Midbrain (tissue), 1 donor: ENCODE results near the gene STIMATE.

Source experiments
- DNase-seq: peaks from one replicate; lab custom pipeline; 2025; lab: John Stamatoyannopoulos, UW

The STIMATE gene

DNA sequence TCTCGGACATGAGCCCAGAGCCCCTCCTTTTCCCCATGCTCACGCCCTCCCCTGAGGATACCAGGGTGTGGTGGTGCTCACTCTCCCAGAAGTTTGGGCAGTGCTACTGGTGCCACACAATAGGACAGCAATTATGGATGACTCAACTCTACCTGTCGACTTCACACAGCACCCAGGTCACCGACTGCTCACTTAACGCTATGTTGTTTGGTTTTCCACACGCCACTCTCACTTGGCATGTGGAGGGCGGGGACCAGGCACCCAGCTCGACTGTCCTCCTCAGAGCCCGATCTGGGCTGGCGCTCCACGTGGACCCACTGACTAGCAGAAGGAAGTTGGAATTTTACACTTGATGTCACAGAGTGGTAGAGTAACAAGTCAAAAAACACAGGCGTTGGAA is 30.9 kb downstream of the STIMATE start:
- no peak for DNase-seq

DNA sequence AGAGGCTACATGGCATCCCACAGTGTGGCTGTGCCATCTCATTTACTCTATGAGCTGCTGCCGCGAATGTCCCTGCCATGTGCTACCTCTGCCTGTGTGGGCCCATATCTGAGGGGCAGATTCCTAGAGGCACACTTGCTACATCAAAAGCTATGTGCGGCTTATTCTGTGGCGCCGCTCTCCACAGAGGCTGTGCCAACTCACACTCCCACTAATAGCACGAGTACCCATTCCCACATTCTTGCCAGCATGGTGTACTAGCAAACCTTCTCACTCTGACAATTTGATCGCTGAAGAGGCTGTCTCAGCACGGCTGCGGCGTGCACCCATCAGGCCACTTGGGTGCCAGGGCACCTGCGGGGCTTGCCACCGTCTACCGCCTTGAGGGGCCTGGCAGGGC is 31.4 kb downstream of the STIMATE start:
- no peak for DNase-seq

DNA sequence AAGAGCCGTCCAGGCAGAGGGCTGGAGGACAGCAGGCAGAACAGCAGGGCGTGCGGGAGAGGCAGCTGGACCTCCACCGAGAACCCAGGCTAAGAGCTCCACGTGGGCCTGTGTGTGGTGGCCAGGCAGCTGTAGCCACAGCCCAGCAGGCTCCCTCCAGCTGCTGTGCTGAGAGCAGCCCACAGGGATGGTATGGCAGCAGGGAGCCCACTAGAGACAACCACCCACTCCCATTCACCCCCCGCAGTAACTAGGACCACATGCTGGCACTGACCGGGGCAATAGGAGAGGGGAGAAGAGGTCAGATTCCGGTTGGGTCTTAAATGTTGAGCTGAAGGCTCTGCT is 37.0 kb downstream of the STIMATE start:
- no peak for DNase-seq

DNA sequence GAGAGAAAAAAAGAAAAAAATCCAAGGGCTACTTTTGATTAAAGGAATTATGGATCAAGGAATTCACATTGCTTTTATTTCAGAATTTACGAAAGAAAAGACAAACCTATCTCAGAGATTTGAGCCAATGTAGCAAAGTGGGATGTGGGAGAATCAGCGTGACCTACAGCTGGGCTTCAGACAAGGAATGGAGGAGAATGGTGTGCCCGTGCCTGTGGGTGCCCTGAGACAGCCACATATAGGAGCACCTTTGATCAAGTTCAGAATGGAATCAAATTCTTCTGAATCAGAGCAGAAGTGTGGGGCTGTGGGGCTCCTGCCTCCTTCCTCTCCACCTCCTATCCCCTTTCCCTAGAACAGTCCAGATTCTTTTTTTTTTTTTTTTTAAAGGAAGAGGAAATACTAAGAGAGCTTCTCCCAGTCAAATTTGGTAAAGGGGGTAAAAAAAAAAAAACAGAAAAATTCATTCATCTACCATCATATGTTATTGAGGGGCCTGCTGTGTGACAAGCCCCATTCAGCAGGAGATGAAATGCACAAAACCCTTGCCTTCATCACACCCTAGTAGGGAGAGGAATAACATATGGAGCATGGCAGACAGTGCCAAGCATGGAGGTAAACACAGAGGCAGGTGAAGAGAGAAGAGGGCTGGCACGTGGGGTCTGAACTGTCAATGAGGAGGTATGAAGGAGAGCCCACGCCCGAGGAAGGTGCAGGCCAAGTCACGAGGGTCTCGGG is 37.5 kb downstream of the STIMATE start:
- DNase-seq: no peak

DNA sequence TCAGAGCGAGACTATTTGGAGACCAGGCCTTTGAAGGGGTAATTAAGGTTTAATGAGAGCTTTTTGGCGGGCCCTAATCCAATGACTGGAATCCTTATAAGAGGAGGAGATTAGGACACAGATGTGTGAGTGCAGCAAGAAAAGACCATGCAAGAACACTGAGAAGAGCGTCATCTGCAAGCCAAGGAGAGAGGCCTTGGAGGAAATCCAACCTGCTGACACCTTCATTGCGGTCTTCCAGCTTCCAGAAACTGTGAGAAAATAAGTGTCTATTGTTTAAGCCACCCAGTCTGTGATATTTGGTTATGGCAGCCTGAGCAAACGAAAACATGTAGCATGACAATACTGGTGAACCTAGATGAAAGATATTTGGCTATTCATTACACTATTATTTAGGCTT is 39.5 kb downstream of the STIMATE start:
- no peak for DNase-seq

DNA sequence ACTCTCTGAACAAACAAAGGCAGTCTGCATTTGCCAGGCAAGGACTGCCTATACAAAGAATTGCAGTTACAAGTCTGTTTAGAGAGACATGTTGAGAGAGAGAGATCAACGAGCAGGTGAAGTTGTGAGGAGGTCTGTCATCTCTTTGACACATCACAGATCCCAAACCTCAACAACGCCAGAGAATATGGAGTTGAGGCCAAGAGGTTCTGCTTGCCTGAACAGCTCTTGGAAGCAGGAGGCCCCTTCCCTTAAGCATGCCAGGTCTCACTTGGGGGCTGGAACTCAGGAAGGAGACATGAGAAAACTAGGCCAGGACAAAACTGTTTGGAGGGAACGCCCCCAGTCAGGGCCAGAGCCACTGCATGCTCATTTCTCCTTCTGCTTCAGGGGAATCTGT is 40.2 kb downstream of the STIMATE start:
- DNase-seq: no peak

DNA sequence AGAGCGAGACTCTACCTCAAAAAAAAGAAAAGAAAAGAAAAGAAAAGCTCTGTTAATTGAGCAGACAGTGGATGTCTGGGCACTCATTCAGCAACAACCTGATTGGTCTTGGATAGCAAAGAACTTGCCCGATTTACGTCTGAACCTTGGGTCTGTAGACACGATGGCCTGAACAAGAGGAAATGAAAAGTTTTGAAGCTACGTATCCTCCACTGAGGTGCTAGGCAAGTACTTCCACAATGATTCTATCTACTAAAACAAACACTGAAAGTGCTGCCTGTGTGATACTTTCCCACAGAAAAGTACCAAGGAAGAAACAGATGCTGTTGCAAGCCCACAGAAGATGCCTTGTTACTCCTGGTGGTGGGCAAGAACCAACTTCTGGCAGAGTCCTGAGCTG is 40.7 kb downstream of the STIMATE start:
- no peak for DNase-seq

DNA sequence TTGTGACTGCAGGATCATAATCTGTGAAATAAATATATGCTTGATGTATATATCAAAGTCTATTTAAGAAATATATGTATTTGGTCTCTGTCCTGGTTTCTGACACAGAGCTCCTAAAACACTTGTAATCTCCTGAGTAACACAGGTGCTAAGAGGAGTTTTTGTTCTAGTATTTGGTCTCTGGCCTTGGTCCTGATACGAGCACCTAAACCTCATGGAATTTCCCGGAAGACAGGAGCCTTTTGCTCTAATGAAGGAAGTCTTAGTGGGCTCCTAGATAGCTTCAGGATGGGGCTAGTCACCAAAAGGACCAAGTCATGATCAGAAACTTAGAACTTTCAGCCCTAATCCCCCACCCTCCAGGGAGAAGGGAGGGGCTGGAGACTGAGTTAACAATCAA is 43.3 kb downstream of the STIMATE start:
- no peak for DNase-seq

DNA sequence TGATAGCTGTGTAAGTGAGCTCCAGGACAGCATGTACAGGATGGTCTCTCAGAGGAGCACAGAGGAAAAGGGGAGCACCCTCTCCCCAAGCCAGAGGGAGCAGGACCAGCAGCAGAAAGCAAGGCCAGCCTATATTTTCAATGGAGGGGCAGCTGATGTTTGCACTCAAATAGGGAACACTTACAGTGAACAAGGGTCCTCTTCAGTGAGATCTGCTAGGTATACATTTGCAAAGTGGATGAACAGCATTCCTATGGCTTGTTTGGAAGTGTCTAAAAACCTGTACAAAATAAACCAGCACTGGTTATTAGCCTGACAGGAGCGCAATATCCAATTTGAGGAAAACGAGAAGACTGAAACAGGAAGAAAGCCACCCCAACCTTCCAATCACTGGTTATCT is 44.9 kb downstream of the STIMATE start:
- DNase-seq: no peak

DNA sequence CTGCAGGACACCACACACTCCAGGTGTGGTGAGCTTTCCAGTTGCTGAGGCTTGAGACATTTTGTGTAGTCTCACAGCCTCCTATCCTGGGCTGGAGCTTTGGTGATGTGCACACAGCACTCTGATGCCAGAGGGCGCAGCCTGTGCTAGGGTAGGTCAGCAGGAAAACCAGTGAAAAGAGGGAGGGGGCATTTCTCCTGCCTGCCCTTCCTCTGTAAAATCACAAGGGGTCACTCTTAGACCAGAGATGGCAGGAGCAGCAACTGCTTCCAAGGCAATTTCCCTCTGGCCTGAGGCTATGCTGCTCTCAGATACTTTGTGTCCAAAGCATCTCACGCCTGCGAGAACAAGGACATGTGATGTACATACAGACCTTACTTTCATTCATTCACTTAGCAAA is 46.0 kb downstream of the STIMATE start:
- DNase-seq: no peak

DNA sequence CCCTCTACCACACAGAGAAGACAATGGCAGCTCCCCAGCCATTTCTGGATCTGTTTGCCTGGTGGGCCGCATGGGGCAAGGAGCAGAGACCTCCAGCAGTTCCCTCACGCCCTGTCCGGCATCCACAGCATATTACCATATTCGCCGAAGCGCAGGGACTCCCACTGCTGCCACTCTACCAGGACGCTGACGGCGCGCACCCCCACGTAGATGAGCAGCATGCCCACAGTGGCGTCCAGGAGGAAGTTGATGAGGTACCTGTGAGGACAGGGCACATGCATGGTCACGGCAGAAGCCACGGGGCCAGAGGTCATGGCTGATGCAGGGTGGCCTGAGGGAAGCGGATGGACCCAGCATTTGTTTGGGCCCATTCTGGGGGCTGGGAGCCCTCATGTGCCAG is 47.7 kb downstream of the STIMATE start:
- DNase-seq: no peak

DNA sequence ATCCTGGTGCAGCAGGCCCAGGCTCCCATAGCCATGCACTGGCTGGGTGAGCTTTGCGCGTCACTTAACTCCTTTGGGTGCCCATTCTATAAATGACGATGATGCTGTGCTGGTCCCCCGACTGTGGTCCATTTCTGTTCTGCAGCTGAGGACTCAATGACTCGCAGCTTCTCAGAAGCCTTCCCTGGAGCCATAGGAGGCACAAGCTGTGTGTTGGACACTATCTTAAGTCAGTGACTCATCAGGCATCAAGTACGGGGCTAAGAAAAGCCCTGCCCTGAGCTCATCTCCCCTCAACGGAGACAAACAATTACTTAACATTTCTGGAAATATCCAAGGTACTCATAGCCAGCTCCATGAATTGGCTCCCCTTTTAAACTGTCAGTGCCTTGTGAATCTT is 48.7 kb downstream of the STIMATE start:
- DNase-seq: no peak

DNA sequence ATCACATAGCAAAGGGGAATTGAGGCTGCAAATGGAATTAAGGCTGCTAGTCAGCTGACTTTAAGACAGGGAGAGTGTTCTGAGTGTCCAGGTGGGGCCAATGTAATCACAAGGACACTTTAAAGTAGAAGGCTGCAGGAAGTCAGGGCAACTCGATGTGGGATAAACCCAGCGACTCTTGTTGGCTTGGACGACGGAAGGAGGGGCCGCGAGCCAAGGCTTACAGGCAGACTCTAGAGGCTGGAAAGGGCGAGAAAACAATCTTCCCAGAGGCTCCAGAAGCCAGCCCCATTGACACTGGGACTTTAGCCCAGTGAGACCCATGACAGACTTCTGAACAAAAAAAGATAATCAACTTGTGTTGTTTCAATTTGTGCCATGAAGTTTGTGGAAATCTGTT is 49.6 kb downstream of the STIMATE start:
- DNase-seq: no peak

DNA sequence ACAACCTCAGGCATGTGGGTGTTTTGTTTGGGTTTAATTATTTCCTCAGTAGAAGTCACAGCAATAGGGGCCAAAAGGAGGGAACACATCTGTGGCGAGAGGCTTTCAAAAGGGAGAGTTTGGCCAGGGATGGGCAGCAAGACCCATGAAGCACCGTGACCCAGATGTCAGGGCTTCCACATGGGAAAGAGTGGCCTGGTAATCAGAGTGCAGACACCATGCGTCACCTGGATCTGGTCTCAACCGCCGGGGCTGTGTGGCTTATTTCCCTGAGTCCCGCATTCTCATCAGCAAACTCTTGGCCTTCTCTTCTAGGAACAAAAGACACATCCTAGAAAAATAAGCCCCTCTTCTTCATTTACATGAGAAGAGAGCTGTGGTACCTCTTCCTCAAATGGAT is 50.1 kb downstream of the STIMATE start:
- no peak for DNase-seq

DNA sequence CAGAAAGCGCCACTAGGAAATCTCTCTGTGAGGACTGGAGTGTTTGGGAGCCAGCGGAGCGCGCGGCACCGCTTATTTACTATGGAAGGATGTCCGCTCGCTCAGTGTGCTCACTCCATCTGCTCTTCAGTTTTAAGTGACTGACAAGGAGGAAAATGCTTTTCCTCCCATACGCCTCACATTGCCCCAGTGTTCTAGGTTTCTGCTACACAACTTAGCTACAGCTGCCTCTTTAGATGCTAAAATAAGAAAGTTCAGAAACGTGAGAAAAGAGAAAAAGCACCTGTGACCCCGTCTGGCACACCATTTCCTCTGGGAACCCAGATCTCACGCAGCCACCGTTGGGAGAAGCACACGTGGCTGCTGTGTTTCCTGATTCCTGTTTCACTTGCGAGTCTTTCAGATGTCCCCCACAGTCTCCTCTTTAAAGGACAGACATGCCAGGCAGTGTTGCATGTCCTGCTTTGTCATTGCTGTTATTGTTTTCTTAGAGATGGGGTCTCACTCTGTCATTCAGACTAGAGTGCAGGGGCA is 50.8 kb downstream of the STIMATE start:
- no peak for DNase-seq

DNA sequence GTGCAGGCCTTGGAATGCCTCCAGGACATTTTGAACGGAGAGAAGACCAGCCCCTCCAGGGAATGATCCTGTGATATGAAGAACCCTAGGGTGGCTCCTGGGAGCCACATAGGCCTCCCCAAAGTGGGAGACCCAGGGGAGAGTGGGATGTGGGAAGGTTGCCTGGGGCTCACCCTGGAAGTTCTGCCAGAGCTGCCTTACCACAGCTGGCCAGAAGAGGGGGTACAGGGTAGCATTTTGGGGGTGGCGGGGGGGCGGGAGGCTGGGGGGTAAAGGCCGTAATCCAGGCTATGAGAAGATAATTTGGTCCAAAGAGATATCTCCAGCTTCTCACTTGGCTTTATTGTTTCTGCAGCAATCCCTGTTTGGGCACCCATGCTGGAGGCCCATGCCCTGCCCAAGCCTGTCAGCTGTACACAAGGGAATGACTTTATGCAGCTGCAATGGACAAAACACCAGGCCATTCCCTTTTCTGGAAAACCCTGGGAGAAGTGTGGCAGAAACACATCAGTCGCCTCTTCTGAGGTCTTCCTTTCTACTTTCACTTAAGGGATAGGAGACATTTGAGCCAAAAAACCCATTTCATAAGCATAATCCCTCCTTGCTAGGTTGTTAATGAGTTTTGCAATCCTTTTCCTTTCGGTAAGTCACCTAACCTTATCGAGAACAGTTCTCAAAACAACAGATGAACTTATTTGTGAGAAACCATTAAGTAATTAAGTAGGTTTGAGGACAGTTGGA is 51.5 kb downstream of the STIMATE start:
- DNase-seq: no peak

DNA sequence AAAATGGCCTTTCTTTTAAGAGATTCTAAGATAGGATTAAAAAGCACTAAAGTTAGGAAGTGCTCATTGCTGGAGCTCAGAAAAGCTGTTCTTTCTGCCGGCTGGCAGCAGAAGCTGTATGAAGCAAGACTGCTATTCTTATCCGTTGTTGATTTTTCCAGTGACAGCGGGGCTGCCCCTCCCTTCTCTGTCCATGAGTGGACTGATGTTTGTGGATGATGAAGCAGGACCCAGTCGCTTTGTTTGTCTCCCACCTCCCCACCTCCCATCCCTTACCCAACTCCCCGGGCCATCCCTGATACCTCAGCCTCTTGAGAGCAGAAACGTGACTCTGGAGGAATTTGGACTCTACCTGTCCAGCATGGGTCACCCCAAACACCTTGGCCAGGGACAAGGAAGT is 52.2 kb downstream of the STIMATE start:
- peak; percentile 48 for DNase-seq

DNA sequence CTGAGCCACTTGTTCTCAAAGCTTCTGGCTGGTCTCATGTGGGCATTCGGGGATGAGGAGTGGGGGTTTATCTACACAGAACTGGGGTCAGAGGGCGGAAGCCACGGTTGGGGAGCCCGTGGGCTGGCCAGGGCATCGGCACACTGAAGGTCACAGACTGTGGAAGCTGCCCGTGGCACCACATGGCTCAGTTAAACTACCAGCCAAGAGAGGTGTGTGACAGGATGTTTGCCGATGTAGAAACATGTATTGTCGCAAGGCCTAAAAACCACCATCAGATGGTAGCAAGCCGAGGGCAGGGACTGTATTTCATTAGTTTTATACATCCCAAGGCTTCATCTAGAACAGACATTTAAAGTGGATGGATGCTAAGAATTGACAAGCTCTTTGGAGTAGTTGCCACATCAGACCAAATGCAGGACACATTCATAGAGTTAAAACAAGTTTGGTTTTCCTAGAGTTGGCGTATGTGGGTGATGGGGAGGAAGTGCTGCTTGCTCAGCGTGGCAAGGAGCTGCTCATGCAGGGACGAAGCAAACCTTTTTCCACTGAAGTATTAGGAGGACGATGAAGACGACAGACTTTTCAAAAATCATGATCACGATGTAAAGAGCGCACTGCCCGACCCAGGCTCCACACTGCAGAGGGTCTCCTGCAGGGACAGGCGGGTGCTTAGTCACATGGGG is 52.9 kb downstream of the STIMATE start:
- no peak for DNase-seq

DNA sequence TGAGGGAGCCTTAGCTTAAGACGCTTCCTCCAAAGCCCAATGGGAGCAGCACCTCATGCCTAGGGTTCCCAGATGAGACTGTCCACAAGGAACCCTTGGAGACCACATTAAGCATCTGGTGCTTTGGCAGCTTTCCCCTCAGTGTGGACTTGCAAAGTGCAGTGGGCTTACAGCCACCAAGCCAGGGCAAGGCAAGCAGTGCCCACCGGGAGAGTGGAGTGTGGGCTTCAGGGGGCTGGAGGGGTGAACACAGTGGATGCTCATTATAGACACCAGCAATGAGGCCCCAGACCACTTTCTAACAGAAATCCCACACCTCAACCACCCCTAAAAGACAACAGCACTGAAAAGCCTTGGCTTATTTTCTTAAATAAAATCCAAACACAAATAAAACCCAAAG is 53.5 kb downstream of the STIMATE start:
- DNase-seq: no peak

DNA sequence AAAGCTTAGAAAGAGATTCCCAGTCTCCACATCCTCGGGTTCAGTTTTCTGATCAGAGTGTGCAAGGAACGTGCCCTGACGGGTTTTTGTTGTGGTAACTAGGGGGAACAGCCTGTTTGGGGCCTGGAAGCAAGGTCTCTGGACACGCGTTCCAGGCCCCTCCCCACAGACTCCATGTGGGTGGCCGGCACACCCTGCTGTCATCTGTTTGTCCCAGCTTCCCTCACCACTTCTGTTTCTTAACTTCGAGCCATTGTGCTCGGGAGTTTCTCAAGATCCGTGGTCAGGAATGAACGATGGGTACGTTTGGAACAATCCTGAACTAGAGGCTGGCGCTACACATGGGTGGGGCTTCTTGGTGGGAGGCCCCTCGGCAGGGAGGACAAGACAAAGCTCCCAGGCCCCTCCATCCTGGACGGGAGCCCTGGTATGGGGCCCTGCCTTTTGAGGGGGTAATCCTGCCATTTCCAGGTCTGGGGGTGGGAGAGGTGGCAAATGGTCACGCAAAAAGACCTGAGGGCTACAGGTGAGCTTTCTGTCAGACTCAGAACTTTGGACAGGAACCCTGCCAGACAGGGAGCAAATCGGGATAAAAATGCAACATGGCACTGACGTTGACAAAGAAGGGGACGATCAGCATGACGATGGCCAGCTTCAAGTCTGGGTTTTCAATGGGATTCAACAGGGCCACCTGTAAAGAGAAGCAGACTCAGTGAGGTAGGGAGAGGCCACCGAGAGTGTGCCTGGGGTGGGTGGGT is 54.1 kb downstream of the STIMATE start:
- DNase-seq: no peak

DNA sequence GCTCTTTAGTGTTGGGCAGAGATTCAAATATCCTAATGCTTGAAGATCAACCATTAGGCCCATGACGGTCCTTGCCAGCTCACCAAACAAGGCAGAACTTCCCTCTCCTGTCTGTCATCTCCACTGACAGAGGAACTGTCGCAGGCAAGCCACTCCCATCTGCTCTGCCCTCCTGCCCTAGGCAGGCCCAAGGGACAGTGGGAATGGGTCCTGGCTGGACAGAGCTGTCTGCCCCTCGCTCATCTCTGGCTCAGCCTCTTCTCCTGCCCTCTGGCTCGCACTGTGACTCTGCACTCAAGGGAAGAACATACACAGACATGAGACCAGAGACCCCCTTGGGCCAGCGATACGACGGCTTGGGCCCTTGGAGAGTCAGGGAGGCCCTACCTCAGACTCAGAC is 54.9 kb downstream of the STIMATE start:
- DNase-seq: no peak

DNA sequence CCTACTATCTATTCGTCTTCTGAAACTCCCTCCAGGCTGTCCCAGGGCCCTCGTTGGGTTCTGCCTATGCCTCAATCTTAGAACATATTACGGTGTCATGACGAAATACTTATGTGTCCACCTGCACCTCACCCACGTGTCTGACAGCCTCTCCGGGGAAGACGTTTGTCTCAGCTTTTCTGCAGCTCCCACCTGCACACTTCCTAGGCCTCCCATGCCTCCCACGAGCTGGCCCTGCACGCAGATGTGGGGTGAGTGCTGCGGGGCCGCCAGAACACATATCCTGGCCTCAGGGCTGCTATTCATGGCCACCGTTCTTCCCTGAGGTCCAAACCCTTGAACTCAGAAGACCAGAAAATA is 55.4 kb downstream of the STIMATE start:
- DNase-seq: no peak
